Right atrium auricular region (tissue), 2 donors: ENCODE data around the gene NRN1. TPM values are rescaled to one million over a fixed set of nuclear protein-coding genes. Genes with fewer than 3 reads are reported as not detected.

ENCODE experiments used
- DNase-seq: peaks from one replicate; pipeline ENCODE4 v3.0.0-alpha.2; 2019; ENCODE audit warnings: low spot score
- H3K27ac ChIP-seq, 2 donors: fragments of 200-600 bp; sonication (generic); 1 replicate in 1 of 2; 2 replicates in 1 of 2; pipeline ENCODE4 v1.5.1; 2016 to 2019
- H3K27me3 ChIP-seq, 2 donors: fragments of 200-600 bp; sonication (generic); one replicate each; pipeline versions ENCODE4 v1.5.1 to v1.6.0; 2017 to 2019
- H3K36me3 ChIP-seq: fragments of 200-600 bp; sonication (generic); one replicate; pipeline ENCODE4 v1.5.1; 2016
- H3K4me1 ChIP-seq, 2 donors: fragments of 200-600 bp; sonication (generic); one replicate each; pipeline versions ENCODE4 v1.5.1 to v1.6.0; 2017 to 2019
- H3K4me3 ChIP-seq, 2 donors: fragments of 200-600 bp; sonication (generic); 1 replicate in 1 of 2; 2 replicates in 1 of 2; pipeline ENCODE4 v1.5.1; 2017 to 2019; ENCODE audit warnings: mild to moderate bottlenecking in 1 of 2, moderate library complexity in 1 of 2
- H3K9me3 ChIP-seq, 2 donors: fragments of 200-600 bp; sonication (generic); one replicate each; pipeline ENCODE4 v1.5.1; 2019
- total RNA-seq, 2 donors: library from RNA; depleted of rRNA; stranded (reverse); fragments of >200 nt; gene quantifications; one replicate each; pipeline ENCODE4 v1.1.0, GENCODE V29; 2016
- TF ChIP-seq, protein P1 (sequence below), 2 donors: fragments of 200-600 bp; sonication (generic); IDR thresholded peaks; one replicate each; pipeline ENCODE4 v1.5.1; 2019; ENCODE audit warnings: antibody characterized with exemption in 2 of 2

Gene NRN1
- total RNA-seq, 2 donors from 2014 or later: 6.6 to 7.5 TPM

DNA sequence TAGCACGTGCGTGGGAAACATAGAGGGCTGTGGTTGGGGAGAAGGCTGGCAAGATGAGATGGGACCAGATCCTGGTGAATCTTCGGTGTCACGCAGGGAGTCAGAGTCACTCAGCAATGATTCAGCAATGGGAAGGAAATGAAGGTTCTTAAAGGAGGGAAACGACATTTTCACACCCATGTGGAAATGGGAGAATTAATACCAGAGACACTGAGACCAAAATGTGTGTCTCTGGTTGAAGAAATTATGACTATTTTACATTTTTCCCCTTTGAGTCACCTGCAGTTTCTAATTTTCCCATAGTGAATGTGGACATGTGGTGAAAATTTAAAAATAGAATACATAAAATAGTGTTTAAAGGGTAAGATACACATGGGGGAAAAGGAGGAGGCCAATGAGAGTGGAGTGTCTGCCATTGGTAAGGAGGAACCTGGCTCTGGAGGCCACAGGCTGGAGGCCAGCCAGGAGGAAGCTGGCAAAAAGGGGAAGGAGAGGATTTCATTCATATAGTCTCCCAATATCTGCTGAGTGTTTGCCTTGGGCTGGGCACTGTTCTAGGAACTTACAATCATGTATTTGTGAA lies 17.5 kb downstream of the NRN1 start:
- no peak for DNase-seq
- Histone ChIP-seq H3K27me3 (peaks cover 2 to 8% of the 10 kb centered on the region in 2 donors), H3K4me1 (no peaks in the 10 kb centered on the region), H3K27ac (no peak overlapping the region), H3K9me3 (no peaks in the 10 kb centered on the region), H3K4me3 (no peak overlapping the region), H3K36me3 (no peaks in the 10 kb centered on the region)
- TF ChIP-seq, protein P1, sequence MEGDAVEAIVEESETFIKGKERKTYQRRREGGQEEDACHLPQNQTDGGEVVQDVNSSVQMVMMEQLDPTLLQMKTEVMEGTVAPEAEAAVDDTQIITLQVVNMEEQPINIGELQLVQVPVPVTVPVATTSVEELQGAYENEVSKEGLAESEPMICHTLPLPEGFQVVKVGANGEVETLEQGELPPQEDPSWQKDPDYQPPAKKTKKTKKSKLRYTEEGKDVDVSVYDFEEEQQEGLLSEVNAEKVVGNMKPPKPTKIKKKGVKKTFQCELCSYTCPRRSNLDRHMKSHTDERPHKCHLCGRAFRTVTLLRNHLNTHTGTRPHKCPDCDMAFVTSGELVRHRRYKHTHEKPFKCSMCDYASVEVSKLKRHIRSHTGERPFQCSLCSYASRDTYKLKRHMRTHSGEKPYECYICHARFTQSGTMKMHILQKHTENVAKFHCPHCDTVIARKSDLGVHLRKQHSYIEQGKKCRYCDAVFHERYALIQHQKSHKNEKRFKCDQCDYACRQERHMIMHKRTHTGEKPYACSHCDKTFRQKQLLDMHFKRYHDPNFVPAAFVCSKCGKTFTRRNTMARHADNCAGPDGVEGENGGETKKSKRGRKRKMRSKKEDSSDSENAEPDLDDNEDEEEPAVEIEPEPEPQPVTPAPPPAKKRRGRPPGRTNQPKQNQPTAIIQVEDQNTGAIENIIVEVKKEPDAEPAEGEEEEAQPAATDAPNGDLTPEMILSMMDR (IDR thresholded peaks at IDR 0.05): no peak

DNA sequence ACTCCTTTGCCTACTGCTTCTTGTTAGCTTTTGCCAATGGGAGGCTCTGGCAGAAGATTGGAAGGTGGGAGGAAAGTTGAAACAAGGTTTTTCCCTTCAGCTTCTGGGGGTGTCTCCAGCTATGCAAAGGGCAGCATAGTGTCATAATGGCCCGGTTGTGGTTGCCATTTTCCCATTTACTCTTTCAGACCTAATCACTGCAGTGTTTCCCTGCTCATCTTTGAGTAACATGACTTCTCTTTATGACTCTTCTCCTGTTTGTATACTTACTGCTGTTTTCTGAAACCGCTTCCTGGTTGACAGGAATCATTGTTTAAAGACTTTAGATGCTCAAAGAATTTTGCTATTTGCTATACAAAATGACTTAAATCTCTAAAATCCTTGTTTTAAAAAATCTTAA lies 19.9 kb downstream of the NRN1 start:
- no peaks in the 10 kb centered on the region for H3K4me1 ChIP-seq
- no peak for DNase-seq
- H3K36me3 ChIP-seq: no peaks in the 10 kb centered on the region
- H3K27ac ChIP-seq: no peak overlapping the region
- TF ChIP-seq, protein P1 (IDR thresholded peaks at IDR 0.05): no peak
- no peaks in the 10 kb centered on the region for H3K9me3 ChIP-seq
- H3K27me3 ChIP-seq: no peaks in the 10 kb centered on the region
- H3K4me3 ChIP-seq: no peak overlapping the region

DNA sequence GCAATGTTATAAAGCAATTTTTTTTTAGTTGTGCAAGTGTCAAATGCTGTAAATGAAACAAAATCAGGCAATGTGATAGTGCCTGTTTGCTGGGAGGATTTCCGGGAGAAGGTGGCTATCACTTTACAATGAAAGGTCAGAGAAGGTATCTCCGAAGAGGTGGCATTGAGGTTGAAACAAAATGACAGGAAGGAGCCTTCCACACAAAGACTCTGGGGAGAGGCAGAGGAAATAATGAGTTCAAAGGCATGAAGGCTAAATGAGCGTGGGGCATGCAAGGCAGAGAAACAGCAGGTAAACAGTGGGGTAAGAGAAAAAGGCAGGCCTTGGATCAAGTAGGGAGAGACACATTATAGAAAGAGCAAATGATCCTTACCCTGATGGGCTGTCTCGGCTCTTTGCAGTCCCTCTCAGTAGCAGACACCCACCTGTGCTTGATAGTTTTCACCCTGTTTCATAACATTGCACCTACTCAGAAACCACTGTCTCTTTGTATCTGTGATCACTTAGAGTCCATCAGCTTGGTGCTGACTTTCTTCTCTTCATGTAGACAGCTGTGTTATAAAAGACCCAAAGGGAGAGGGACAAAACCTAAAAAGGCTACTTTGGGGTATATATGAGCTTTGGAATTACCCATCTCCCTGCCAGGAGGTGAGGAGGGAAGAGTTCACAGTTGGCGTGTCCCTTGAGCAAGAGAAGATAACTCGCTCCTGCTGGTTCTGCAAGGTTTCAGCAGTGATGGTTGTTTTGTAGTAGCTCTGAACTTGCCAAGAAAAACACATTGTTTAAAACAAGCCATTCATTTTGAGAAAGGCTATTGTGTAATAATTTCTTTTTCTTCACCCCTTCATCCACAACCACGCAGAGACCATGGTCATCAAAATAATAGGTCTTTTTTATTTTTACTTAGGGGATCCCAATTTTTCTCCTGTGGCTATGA lies 22.3 kb downstream of the NRN1 start:
- TF ChIP-seq, protein P1 (IDR thresholded peaks at IDR 0.05): no peak
- Histone ChIP-seq H3K9me3 (no peaks in the 10 kb centered on the region), H3K4me1 (no peaks in the 10 kb centered on the region), H3K36me3 (no peaks in the 10 kb centered on the region), H3K4me3 (no peak overlapping the region), H3K27ac (no peak overlapping the region), H3K27me3 (no peaks in the 10 kb centered on the region)
- DNase-seq: no peak

DNA sequence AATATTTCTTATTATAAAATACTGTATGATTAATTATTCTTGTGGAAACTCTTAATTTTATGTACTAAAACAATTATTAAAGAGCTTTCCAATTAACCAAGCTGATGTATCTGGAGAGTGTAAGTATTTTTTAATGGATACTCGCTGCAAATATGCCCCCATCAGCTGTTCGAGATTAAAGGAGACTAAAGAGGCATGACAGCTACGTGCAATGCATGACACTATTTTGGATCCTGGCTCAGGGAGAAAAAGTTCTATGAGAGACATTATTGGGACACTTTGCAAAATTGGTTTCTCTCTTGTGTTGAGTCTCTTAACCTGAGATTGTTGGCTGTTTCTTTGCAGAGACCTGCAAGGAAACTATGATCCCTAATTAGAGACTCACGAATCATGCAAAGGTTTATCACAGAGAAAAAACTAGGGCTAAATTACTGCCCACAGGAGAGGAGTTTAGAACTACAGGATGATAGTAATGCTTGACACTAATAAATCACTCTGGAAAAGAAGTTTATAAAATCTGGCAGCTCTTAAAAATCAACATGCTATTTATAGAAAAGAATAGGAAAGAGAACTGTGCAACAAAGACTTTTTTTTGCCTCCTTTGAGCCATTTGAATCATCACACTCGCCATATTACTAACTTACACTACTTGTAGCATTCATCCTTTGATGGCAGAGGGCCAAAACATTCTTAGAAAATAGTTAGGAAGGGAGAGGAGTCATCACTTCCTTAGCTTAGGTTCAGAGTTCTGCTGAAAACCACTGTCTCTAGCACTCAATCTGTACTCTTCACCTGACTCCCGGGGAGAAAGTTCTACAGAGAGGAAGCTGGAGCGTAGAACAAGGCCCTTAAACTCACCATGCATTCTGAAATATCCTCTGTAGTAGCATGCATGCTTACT lies 25.3 kb downstream of the NRN1 start:
- H3K27ac ChIP-seq: no peak overlapping the region
- H3K9me3 ChIP-seq: no peaks in the 10 kb centered on the region
- no peak for DNase-seq
- H3K36me3 ChIP-seq: no peaks in the 10 kb centered on the region
- H3K27me3 ChIP-seq: no peaks in the 10 kb centered on the region
- no peak overlapping the region for H3K4me3 ChIP-seq
- H3K4me1 ChIP-seq: no peaks in the 10 kb centered on the region
- TF ChIP-seq, protein P1 (IDR thresholded peaks at IDR 0.05): no peak

DNA sequence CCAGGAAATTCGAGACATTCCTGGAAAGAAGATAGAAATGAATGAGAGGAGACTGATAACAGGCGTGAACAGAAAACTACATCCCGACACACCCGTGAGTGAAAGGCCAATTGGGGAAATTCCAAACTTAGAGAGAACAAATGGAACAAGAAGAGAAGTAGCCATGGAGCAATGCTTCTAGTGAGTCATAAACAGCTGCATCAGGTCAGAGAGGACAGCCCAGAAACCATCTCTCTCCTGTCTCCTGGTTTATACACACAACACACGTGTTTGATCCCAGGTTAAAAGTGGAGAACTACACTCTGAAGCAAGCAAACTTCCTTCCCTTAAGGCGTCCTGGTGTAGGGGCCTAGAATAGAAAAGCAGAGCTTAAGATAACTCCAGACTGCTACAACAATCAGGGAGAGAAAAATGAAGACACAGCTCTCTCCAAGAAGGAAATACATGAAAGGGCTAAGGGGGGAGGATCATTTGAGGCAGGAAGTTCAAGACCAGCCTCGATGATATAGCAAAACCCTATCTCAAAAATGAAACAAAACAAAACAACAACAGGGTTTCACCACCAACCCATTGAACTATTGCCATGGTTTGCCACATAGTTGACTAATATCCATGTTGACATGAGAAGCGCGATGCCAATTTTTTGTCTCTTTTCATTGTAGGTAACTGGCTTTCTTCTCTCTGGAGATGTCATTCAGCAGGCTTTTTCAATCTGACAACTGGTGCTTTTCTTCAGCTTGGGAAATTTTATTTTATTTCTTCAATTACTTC lies 26.9 kb downstream of the NRN1 start:
- no peak overlapping the region for H3K4me3 ChIP-seq
- no peak overlapping the region for H3K27ac ChIP-seq
- no peaks in the 10 kb centered on the region for H3K27me3 ChIP-seq
- no peak for DNase-seq
- H3K9me3 ChIP-seq: no peaks in the 10 kb centered on the region
- TF ChIP-seq, protein P1 (IDR thresholded peaks at IDR 0.05): no peak
- no peaks in the 10 kb centered on the region for H3K36me3 ChIP-seq
- H3K4me1 ChIP-seq: no peaks in the 10 kb centered on the region
